HG03575 (cell line): ENCODE measurements around the gene YLPM1.

Experiments used
- ATAC-seq: cut with Tn5 transposase; IDR thresholded peaks from one replicate; pipeline ENCODE4 v1.9.1; 2021; ENCODE audit not compliant: unreplicated experiment, insufficient number of reproducible peaks, low FRiP score; ENCODE audit errors: extremely low read depth

The YLPM1 gene

DNA sequence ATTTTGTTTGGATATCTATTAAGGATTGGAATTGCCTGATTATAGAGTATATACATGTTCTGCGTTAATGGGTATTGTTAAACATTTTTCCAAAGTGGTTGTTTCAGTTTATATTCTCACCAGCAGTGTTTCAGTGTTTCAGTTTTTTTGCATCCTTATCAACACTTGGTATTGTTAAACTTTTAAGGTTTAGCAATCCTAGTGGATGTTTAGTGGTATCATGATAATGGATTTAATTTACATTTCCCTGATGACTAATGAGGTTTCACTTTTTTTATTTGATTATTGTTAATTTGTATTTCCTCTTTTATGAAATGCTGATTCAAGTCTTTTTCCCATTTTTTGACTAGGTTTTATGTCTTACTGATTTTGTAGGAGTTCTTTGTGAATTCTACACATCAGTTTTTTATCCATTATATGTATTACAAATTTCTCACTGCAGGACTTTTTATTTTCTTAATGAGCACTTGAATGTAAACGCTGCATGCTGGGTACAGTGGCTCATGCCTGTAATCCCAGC is 23.7 kb downstream of the YLPM1 start:
- ATAC-seq, result no peak

- ATAC-seq, result no peak
Measured at GRCh38 chr14:74792249-74793039, 29.3 kb downstream of the YLPM1 start.

- no peak for ATAC-seq
Measured at GRCh38 chr14:74793506-74794155, 30.5 kb downstream of the YLPM1 start.

DNA sequence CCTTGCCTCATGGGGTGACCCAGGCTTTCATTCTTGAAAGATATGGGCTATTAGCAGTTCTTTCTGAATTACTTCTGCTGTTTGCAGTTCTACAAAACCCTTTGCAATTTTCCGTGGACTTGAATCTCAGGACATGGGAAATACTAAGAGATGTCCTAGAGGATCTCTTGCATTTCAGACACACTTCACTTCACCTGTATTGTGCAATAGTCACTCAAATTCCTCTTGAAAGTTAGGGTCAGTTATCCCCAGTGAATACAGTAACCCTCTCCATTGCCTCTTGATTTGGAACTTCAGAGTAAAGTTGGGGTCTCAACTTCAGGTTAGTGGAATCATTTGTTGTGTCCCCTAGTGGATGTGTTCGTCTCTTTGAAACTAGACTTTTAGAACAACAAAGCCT is 31.8 kb downstream of the YLPM1 start:
- ATAC-seq, result no peak

DNA sequence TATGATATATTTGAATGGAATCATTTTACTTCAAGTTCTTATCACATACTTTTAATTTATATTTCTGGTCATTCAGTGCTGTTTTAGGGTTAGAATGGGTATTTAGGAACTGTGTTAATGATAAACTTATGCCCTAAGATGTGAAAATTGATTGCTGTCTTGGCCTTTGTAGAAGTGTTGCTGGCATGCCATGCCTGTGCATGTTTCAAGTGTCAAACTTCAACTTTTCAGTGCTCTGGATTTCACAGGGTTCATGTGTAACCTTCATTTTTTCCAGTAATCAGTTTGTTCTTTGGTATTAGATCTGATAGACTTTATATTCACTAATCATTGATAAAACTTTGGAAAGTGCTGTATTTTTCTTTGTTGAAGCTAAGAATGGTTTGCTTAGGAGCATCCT is 36.6 kb downstream of the YLPM1 start:
- no peak for ATAC-seq

- ATAC-seq, result no peak
Measured at GRCh38 chr14:74800780-74801179, 37.7 kb downstream of the YLPM1 start.

DNA sequence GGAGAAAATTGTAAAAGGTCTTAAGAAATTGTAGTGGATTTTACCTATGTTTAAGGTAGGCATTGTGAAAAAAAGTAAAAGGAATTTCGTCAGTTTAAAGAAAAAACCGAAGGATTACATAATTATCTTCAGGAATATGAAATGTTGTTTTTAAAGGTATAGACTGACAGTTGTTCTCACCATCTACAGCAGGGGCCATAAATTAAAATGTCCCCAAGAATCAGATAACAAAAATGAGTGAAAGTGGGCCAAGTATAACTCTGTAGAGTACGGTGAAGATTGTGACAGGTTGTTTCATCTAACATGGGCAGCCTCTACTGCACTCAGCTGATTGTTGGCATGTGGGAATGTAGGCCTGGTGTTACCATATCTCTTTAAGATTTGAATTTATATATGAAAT is 38.3 kb downstream of the YLPM1 start:
- no peak for ATAC-seq

DNA sequence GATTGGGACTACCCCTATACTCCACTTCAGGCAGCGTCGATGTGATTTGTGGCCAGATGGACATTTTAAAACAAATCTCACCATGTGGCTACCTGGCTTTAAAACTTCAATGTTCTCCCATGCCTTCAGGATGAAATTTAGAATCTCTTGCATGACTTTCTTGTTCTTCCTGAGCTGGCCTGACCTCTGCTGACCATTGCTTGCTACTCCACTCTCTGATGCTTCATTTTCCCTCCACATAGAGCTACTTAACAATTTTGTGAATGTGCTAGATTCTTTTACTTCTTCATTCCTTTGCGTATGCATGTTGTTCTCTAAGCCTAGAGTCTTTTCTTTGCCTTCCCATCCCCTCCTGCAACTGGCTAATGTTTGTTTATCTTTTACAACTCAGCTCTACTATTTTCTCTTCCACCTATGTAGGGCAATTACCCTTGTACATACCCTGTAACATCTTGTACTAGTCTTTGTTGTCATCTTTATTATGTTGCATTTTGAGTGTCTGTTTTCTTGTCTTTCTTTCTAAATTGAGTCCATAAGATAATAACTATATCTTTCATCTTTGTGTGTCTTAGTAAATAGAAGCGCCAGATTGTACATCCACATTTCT is 41.2 kb downstream of the YLPM1 start:
- ATAC-seq, result no peak

GRCh38 chr14:74807853-74808545 is 44.9 kb downstream of the YLPM1 start:
- ATAC-seq, result no peak

DNA sequence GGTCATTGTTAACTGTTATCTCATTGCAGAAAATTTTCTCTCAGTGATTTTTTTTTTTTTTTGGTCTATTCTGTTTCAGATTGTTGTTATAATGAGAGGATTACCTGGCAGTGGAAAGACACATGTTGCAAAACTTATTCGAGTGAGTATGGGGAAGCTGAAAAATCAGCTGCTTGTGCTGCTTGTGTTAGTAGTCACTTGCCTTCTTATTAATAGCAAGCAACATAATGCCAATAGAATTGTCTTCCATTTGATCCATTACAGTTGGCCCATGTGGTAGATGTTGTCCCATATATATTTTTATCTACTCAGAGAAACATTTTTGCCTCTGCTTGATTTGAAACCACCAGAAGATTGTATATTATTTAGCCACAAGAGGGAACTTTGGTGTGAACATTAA is 53.0 kb downstream of the YLPM1 start:
- no peak for ATAC-seq

DNA sequence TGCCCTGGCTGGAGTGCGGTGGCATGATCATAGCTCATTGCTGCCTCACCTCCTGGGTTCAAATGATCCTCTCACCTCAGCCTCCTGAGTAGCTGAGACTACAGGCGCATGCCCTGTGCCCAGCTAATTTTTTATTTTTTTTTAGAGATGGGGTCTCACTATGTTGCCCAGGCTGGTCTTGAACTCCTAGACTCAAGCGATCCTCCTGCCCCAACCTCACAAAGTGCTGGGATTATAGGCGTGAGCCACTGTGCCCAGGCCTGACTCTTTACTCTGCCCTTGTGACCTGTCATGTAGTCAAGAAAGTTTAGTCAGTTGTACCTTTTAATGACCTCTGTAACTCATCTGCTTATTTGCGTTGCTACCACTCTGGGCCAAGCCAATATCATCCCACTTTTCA is 57.2 kb downstream of the YLPM1 start:
- no peak for ATAC-seq

DNA sequence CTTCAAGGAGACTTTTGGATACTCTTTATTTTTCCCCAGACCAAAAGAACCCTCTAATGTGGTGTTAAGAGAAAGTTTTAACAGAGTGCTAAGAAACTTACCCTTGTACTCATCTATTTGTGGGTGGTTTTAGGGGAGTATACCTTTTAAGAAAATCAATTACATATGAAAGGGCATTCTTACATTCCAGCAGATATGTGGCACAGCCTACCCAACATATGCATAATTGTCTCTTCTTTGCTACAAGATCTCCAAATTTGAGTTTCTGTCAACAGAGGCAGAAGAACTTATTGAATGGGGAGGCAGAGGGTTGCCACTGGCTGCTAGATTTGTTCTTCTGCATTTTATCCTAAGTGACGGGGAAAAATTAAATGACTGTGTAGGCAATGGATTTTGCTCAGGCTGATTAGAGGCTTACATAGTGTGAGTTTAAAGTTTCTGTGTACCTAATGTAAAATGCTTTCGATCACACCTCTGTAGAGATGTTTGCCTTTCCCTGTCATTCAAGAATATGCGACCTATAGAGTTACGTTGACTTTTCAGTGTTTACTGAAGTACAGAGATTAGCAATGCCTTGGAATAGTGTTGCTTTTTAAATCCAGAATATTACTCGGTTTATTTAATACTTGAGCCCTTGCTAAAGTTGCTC is 58.3 kb downstream of the YLPM1 start:
- ATAC-seq, result no peak

DNA sequence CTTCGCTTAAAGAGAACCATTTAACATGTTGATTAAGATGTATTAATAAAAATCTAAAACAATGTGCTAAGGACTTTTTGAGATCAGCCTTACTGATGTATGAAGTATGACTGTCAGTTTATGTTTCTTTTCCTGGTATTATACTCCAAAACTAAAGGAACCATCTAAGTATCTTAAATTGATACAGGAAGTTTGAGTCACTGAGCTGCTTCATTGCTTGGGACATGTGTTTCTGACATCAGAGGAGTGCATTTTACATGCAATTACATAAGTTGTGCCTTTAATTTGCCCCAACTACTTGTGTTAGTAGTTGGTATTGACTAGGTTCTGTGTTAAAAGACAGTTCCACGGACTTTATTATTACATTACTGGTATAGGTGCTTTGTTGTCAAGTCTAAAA is 61.9 kb downstream of the YLPM1 start:
- ATAC-seq, result no peak

- no peak for ATAC-seq
Measured at GRCh38 chr14:74826574-74826973, 63.5 kb downstream of the YLPM1 start.

GRCh38 chr14:74829251-74829650 is 66.1 kb downstream of the YLPM1 start:
- no peak for ATAC-seq

GRCh38 chr14:74832849-74833248 is 69.7 kb downstream of the YLPM1 start:
- ATAC-seq, result no peak

DNA sequence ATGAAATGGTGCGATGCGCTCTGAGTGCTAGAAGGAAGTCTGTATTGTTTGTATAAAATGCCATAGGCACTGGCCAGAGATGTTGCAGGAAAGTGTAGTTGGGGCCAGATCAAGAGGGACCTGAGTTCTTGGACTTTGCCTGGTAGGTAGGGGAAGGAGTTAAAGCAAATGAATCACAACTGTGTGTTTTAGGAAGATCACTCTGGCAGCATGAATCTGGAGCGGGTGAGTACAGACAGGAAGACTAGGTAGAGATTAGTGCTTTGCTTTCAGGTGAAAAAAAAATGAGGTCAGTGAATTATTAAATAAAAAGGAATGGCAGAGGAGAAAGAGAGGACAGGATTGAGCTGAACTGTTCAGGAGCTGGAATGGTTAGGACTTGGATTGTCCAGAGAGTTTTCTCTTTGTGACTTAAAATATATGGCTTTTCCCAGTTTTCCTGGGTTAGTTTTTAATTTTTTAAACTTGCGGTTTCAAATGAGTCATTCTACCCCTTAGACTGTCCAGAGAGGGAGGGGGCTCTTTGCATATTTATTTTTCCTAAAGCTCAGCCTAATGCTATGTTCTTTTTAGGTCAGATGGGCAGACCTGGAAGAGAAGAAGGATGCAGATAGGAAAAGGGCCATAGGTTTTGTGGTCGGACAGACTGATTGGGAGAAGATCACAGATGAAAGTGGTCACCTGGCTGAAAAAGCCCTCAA is 71.7 kb downstream of the YLPM1 start:
- no peak for ATAC-seq

GRCh38 chr14:74835645-74836250 is 72.6 kb downstream of the YLPM1 start:
- no peak for ATAC-seq
